ENCODE measurements around the gene WDR86. TPM values are rescaled to one million over a fixed set of nuclear protein-coding genes. Genes with fewer than 3 reads are reported as not detected.

WDR86 gene
- polyA plus RNA-seq, 1 donor (not counting 4 experiments of a cell fraction or from before 2014, with no cell fraction given) = not detected

DNA sequence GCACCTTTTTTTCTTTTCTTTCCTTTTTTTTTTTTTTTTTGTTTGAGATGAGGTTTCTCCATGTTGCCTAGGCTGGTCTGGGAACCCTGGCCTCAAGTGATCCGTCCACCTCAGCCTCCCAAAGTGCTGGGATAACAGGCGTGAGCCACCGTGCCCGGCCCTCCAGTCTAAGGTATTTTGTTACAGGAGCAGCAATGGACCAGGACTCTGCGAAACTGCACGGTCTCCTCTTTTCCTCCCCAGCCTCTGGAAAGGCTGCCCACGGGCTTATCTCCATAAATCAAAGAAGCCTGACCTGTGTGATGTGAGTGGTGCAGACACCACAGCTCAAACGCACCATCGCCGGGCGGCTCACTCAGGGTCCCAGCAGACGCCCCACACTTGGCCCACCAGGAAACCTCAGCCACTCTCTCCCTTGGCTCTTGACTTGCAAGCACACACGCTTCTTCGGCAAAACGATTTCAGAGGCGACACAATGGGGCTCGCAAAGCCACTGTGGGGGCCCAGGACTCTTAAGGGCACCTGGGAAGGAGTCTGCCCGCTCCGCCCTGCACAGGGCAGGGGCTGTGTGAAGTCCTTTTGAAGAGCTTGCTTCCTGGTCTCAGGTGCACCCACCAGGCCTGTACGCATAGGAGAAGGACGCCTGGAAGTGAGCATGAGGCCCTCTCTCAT is 20.6 kb downstream of the WDR86 start:
- Histone ChIP-seq H4K20me1 (ENCODE audit: control insufficient read depth, extremely low read depth, insufficient read depth, low read length) (no peaks in the 10 kb centered on the region), H3K4me3 (ENCODE audit: control insufficient read depth in 2 of 3, extremely low read depth in 1 of 3, insufficient read depth in 2 of 3, low read depth in 1 of 3, low read length in 3 of 3) (no peak overlapping the region), H3K9me3 (ENCODE audit: control insufficient read depth, low read depth, low read length) (no peaks in the 10 kb centered on the region), H3K9ac (ENCODE audit: control insufficient read depth, extremely low read depth, insufficient read depth, low read length) (no peak overlapping the region), H3K79me2 (ENCODE audit: control insufficient read depth, insufficient read depth, low read length) (no peaks in the 10 kb centered on the region), H3K27me3 (ENCODE audit: control insufficient read depth, extremely low read depth, insufficient read depth, low read length) (peaks cover 22% of the 10 kb centered on the region), H3K4me2 (ENCODE audit: control insufficient read depth, extremely low read depth, insufficient read depth, low read depth, low read length) (no peak overlapping the region), H3K27ac (ENCODE audit: control insufficient read depth, insufficient read depth, low read length) (no peak overlapping the region), H3K9me1 (ENCODE audit: control insufficient read depth, extremely low read depth, insufficient read depth, low read length) (no peaks in the 10 kb centered on the region), H3K36me3 (ENCODE audit: control insufficient read depth in 2 of 2, extremely low read depth in 1 of 2, insufficient read depth in 2 of 2, low read length in 2 of 2) (no peaks in the 10 kb centered on the region), H2AFZ (ENCODE audit: control insufficient read depth, low read length) (no peak overlapping the region), H3K4me1 (ENCODE audit: control insufficient read depth, extremely low read depth, insufficient read depth, low read length) (no peaks in the 10 kb centered on the region)
- FAIRE-seq (no peak), DNase-seq (ENCODE audit: low read depth, low spot score) (no peak)
- dilution Hi-C loops (cut with MboI; ENCODE audit: extremely low pct_ligation_motif_present, low sequenced_read_pairs) = no loop called here
- TF ChIP-seq CTCF (optimal IDR thresholded peaks at IDR 0.05 in 1 of 3, IDR thresholded peaks at IDR 0.05 in 1 of 3, conservative IDR thresholded peaks at IDR 0.05 in 1 of 3; ENCODE audit: extremely low read depth in 1 of 3, insufficient read depth in 2 of 3, low read length in 3 of 3) = no peak
- TF ChIP-seq EZH2 (IDR thresholded peaks at IDR 0.05; ENCODE audit: low read length) = no peak

DNA sequence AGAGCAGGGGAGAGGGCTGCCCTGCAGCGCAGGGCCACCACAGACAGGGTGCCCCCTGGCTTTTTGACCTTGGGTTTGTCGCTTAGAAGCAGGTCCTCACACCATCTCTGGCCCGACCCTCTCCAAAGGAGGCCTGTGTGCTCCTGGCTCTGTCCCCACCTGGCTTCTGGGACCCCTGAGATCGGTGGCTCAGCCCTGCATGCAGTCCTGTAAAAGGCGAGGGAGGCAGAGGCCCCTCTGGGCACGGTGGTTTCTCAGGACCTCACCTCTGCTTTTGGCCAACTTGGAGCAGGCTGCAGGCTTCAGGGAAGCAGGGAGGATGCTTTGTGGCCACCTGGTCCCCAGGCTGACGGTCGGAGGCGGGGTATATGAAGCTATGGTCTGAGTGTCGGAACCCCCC is 21.4 kb downstream of the WDR86 start:
- no peak overlapping the region for H3K4me3 ChIP-seq (ENCODE audit: control insufficient read depth in 2 of 3, extremely low read depth in 1 of 3, insufficient read depth in 2 of 3, low read depth in 1 of 3, low read length in 3 of 3)
- no peak overlapping the region for H3K27ac ChIP-seq (ENCODE audit: control insufficient read depth, insufficient read depth, low read length)
- no peak overlapping the region for H3K4me2 ChIP-seq (ENCODE audit: control insufficient read depth, extremely low read depth, insufficient read depth, low read depth, low read length)
- no peaks in the 10 kb centered on the region for H3K36me3 ChIP-seq (ENCODE audit: control insufficient read depth in 2 of 2, extremely low read depth in 1 of 2, insufficient read depth in 2 of 2, low read length in 2 of 2)
- H4K20me1 ChIP-seq (ENCODE audit: control insufficient read depth, extremely low read depth, insufficient read depth, low read length) = no peaks in the 10 kb centered on the region
- H3K9me1 ChIP-seq (ENCODE audit: control insufficient read depth, extremely low read depth, insufficient read depth, low read length) = no peaks in the 10 kb centered on the region
- dilution Hi-C loops (cut with MboI; ENCODE audit: extremely low pct_ligation_motif_present, low sequenced_read_pairs) = no loop called here
- FAIRE-seq (no peak), DNase-seq (ENCODE audit: low read depth, low spot score) (no peak)
- H3K9me3 ChIP-seq (ENCODE audit: control insufficient read depth, low read depth, low read length) = no peaks in the 10 kb centered on the region
- H2AFZ ChIP-seq (ENCODE audit: control insufficient read depth, low read length) = no peak overlapping the region
- H3K79me2 ChIP-seq (ENCODE audit: control insufficient read depth, insufficient read depth, low read length) = no peaks in the 10 kb centered on the region
- no peaks in the 10 kb centered on the region for H3K4me1 ChIP-seq (ENCODE audit: control insufficient read depth, extremely low read depth, insufficient read depth, low read length)
- no peak overlapping the region for H3K9ac ChIP-seq (ENCODE audit: control insufficient read depth, extremely low read depth, insufficient read depth, low read length)
- H3K27me3 ChIP-seq (ENCODE audit: control insufficient read depth, extremely low read depth, insufficient read depth, low read length) = peaks cover 20% of the 10 kb centered on the region
- TF ChIP-seq EZH2 (IDR thresholded peaks at IDR 0.05; ENCODE audit: low read length) (no peak), CTCF (optimal IDR thresholded peaks at IDR 0.05 in 1 of 3, IDR thresholded peaks at IDR 0.05 in 1 of 3, conservative IDR thresholded peaks at IDR 0.05 in 1 of 3; ENCODE audit: extremely low read depth in 1 of 3, insufficient read depth in 2 of 3, low read length in 3 of 3) (no peak)
